T-helper 17 cell (primary cell): ENCODE data around the gene USP25. TPM values are rescaled to one million over a fixed set of nuclear protein-coding genes. Genes with fewer than 3 reads are reported as not detected.

ENCODE experiments used
- ATAC-seq: fragments of 150-1000 bp; cut with Tn5 transposase; 2 replicates; pipeline ENCODE4 v1.10.0; 2021; ENCODE audit warnings: mild to moderate bottlenecking, moderate library complexity
- DNase-seq, 3 donors: peaks; one replicate each; pipeline versions ENCODE4 v3.0.0 to v3.0.0-alpha.2; 2020 to 2021
- H3K9me3 ChIP-seq: one replicate; pipeline ENCODE4 v1.7.0; 2013; ENCODE audit warnings: low read length, mild to moderate bottlenecking; ENCODE audit not compliant: control insufficient read depth, poor library complexity, severe bottlenecking
- H3K27ac Mint-ChIP-seq: one replicate; pipeline ENCODE4 v1.8.0; 2022; ENCODE audit warnings: mild to moderate bottlenecking, moderate library complexity, mixed read lengths
- H3K27me3 Mint-ChIP-seq: one replicate; pipeline ENCODE4 v1.8.0; 2022; ENCODE audit warnings: mixed read lengths
- H3K36me3 Mint-ChIP-seq: one replicate; pipeline ENCODE4 v1.8.0; 2022; ENCODE audit warnings: low read depth, mixed read lengths
- H3K4me1 Mint-ChIP-seq: one replicate; pipeline ENCODE4 v1.8.0; 2022; ENCODE audit warnings: mild to moderate bottlenecking, mixed read lengths
- H3K4me3 Mint-ChIP-seq: one replicate; pipeline ENCODE4 v1.8.0; 2022; ENCODE audit warnings: mild to moderate bottlenecking, moderate library complexity, mixed read lengths
- total RNA-seq, 4 donors: library from RNA in 2 of 4; stranded (reverse) in 2 of 4; gene quantifications; one replicate each; pipeline ENCODE4 v1.2.3 and lab custom pipeline; 2022 to 2026

USP25 gene, protein sequence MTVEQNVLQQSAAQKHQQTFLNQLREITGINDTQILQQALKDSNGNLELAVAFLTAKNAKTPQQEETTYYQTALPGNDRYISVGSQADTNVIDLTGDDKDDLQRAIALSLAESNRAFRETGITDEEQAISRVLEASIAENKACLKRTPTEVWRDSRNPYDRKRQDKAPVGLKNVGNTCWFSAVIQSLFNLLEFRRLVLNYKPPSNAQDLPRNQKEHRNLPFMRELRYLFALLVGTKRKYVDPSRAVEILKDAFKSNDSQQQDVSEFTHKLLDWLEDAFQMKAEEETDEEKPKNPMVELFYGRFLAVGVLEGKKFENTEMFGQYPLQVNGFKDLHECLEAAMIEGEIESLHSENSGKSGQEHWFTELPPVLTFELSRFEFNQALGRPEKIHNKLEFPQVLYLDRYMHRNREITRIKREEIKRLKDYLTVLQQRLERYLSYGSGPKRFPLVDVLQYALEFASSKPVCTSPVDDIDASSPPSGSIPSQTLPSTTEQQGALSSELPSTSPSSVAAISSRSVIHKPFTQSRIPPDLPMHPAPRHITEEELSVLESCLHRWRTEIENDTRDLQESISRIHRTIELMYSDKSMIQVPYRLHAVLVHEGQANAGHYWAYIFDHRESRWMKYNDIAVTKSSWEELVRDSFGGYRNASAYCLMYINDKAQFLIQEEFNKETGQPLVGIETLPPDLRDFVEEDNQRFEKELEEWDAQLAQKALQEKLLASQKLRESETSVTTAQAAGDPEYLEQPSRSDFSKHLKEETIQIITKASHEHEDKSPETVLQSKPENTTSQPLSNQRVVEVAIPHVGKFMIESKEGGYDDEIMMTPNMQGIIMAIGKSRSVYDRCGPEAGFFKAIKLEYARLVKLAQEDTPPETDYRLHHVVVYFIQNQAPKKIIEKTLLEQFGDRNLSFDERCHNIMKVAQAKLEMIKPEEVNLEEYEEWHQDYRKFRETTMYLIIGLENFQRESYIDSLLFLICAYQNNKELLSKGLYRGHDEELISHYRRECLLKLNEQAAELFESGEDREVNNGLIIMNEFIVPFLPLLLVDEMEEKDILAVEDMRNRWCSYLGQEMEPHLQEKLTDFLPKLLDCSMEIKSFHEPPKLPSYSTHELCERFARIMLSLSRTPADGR
- total RNA-seq (10 to 100 TPM; 52.0 to 66.7 TPM), total RNA-seq (lab: John Stamatoyannopoulos, UW) (125 to 189 reads per million in 2 donors)

DNA sequence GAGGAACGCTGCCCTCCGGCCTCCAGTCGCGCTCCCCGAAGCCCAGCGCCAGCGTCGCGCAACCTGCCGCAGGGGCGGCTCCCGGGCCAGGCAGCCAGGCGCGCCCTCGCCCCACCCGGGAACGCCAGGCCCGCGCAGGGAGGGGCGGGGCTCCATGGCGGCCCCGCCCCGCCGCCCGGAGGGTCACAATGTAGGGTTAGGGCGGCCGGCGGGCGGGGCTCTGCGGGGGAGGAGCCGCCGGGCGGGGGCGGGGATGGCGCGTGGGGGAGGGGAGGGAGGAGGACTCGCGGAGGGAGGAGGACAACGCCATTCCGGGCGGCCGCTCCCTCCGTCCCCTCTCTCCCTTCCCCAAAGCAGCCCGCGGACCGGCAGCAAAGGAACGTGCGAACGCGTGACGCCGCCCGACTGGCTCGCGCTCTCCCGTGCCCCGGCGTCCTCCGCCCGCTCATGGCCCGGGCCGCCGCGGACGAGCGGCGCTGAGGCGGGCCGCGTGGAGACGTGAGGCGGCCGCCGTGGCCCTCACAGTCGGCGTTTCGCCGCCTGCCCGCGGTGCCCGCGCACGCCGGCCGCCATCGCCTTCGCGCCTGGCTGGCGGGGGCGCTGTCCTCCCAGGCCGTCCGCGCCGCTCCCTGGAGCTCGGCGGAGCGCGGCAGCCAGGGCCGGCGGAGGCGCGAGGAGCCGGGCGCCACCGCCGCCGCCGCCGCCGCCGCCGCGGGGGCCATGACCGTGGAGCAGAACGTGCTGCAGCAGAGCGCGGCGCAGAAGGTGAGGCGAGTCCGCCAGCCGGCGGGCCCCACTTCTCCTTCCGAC, at the start of gene USP25:
TSS of gene USP25 (plus strand) at position 309 of the 810 bp plus-strand sequence. CDS start at position 721, 412 bp downstream.
- no peaks in the 10 kb centered on the region for H3K9me3 ChIP-seq
- Mint-ChIP-seq H3K4me3 (peak within 1 kb of the TSS; percentile 98), H3K4me1 (peaks cover 21% of the 10 kb centered on the region), H3K27me3 (no peaks in the 10 kb centered on the region), H3K36me3 (no peaks in the 10 kb centered on the region), H3K27ac (peak within 1 kb of the TSS; percentile 90)
- ATAC-seq (peak; percentile 83), DNase-seq (peak; percentile 78 to 92 (median 92))

DNA sequence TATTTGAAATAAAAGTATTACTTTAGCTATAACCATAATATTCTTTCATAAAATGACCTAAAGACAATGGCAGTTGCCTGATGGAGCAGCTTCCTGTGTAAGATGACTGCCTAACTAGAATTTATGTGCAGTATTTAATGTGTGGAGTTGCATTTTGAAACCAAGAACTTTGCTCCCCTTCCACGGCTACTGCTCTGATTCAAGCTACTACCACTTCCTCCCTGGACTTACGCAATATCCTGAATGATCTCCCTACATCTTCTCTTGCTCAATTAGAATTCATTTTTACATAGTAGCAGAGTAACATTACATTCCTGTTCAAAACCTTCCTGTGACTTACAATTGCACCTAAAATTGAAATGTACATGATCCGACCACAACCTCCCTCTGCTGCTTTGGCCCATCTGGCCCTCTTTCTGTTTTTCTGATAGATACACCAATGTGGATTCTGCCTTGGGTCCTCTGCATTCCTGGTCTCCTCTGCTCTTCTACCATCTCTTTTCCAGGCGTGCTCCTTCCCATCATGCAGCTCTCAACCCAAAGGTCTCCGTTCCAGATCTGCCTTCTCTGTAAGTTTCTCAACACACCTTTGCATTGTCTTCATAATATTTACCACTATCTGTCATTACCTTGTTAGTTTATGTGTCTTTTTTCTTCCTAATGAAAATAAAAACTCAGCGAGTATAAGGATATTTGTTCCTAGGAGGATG, 47.4 kb upstream of the USP25 start:
- H3K27me3 Mint-ChIP-seq = peaks cover 9% of the 10 kb centered on the region
- ATAC-seq = peak; percentile 33
- DNase-seq = no peak

DNA sequence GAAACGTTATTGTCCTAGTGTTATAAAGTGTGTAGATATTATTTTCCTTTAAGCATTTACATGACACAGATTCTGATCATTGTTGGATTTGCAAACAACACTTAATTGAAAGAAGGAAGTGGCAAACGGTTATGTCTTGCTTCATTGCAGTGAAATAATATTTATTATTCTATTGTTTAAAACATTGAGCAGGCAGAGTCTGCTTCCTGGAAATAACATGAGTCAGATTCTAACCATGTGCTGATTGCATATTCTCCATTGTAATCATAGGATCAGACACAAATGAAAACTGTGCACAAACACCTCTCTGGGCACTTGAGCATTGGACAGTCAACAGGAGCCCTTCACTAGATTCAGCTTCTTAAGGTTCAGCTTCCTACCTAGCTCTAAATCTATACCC, 46.8 kb upstream of the USP25 start:
- DNase-seq (no peak), ATAC-seq (no peak)
- H3K27ac Mint-ChIP-seq = no peak overlapping the region
- peaks cover 2% of the 10 kb centered on the region for H3K36me3 Mint-ChIP-seq
- peaks cover 5% of the 10 kb centered on the region for H3K4me1 Mint-ChIP-seq
- H3K9me3 ChIP-seq = no peaks in the 10 kb centered on the region
- peaks cover 3% of the 10 kb centered on the region for H3K27me3 Mint-ChIP-seq
- no peak overlapping the region for H3K4me3 Mint-ChIP-seq

More for the DNA sequence above, 47.4 kb upstream of the USP25 start:
- Mint-ChIP-seq H3K4me3 (no peak overlapping the region), H3K36me3 (peaks cover 2% of the 10 kb centered on the region), H3K4me1 (peaks cover 5% of the 10 kb centered on the region), H3K27ac (no peak overlapping the region)
- H3K9me3 ChIP-seq = no peaks in the 10 kb centered on the region

DNA sequence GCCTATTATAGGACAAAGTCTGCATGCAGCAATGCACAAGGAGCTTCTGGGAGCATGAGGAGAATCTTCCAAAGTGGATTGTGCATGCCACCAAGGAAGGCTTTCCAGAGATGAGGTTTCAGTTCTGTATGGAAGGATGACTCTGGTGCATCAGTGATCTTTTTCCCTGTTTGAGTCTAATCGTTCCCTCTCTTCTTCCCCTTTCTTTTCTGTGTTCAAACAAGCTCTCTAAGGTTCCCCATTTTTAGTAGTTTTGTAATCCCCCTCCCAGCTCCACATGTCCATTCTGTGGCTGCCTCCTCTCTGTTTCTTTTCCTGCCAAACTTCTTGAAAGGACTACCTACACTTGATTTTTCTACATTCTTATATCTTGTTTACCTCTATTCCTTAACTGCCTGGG, 43.3 kb upstream of the USP25 start:
- Mint-ChIP-seq H3K4me1 (peaks cover 5% of the 10 kb centered on the region), H3K4me3 (no peak overlapping the region), H3K27me3 (peaks cover 8% of the 10 kb centered on the region), H3K27ac (no peak overlapping the region), H3K36me3 (peaks cover 4% of the 10 kb centered on the region)
- no peaks in the 10 kb centered on the region for H3K9me3 ChIP-seq
- DNase-seq = no peak
- no peak for ATAC-seq

DNA sequence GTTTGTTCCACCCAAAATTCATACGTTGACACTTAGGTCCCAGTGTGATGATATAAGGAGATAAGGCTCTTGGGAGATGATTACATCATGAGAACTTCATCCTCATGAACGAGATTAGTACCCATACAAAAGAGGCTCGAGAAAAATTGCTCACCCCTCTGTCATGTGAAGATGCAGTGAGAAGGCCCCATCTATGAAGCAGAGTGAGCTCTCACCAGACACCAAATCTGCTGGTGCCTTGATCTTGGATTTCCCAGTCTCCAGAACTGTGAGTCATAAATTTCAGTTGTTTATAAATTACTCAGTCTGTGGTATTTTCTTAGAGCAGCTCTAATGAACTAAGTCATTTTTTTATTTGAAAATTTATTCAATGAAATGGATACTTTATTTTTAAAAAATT, 42.6 kb upstream of the USP25 start:
- H3K27me3 Mint-ChIP-seq = peaks cover 8% of the 10 kb centered on the region
- H3K4me3 Mint-ChIP-seq = no peak overlapping the region
- H3K4me1 Mint-ChIP-seq = peaks cover 4% of the 10 kb centered on the region
- DNase-seq = no peak
- H3K27ac Mint-ChIP-seq = no peak overlapping the region
- H3K9me3 ChIP-seq = no peaks in the 10 kb centered on the region
- no peak for ATAC-seq
- peaks cover 4% of the 10 kb centered on the region for H3K36me3 Mint-ChIP-seq

DNA sequence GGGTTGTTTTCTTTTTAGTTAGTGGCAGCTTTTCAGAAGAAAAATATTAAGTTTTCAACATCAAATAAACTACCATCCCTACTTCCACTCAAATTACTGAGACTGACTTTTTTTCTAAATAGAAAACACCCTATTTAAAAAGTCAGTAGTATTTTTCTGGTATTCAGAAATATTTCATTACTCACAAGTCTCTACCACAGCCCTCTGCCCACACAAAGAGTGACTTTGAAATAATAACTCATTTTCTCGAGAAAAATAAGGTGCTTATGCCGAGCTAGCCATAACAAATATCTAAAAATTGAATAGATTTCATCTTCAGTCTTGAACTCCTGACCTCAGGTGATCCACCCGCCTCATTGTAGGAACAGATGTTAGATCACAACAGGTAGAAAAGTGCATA, 41.8 kb upstream of the USP25 start:
- DNase-seq (no peak), ATAC-seq (no peak)
- Mint-ChIP-seq H3K4me3 (no peak overlapping the region), H3K27ac (no peak overlapping the region), H3K36me3 (peaks cover 4% of the 10 kb centered on the region), H3K4me1 (no peaks in the 10 kb centered on the region), H3K27me3 (peaks cover 8% of the 10 kb centered on the region)
- H3K9me3 ChIP-seq = no peaks in the 10 kb centered on the region

DNA sequence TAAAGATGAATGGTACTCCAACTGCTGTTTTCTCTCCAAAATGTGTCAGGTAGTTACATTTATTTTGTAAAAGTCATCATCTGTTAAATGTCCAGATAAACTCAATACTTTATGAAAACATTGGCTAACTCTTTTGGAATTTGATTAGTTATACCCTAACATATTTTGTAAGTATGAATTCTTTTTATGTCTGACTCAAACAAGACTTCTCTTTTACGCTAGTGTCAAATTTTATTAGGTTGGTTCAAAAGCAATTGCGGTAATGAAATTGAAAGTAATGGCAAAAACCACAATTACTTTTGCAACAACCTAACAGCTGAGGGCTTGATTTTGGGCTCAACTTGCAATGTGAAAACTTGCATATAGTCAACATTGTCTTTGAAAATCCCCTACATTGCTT, 41.0 kb upstream of the USP25 start:
- no peak for DNase-seq
- H3K27ac Mint-ChIP-seq = no peak overlapping the region
- no peak overlapping the region for H3K4me3 Mint-ChIP-seq
- no peak for ATAC-seq
- H3K27me3 Mint-ChIP-seq = peaks cover 8% of the 10 kb centered on the region
- H3K4me1 Mint-ChIP-seq = no peaks in the 10 kb centered on the region
- no peaks in the 10 kb centered on the region for H3K9me3 ChIP-seq
- H3K36me3 Mint-ChIP-seq = peaks cover 4% of the 10 kb centered on the region

DNA sequence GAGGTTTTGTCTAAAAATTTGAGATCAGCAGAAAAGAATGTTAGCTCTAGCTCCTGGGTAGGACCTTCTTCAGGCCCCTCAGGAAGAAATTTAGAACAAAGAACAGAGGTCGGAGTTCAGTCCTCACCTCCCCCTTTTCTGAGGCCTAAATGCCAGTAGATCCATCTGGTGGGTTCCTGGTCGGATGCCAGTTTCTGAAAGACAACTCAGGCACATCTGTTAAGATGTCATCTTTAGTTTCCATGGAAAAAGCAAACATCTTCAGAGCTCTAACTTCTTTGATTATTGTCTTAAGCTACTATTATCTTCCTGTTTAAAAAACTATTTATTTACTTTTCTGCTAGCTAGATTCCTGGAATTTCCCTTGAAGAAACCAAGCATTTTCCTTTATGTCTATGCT, 37.1 kb upstream of the USP25 start:
- no peak for ATAC-seq
- no peak for DNase-seq
- H3K27ac Mint-ChIP-seq = no peak overlapping the region
- peaks cover 2% of the 10 kb centered on the region for H3K36me3 Mint-ChIP-seq
- H3K27me3 Mint-ChIP-seq = peaks cover 19% of the 10 kb centered on the region
- no peaks in the 10 kb centered on the region for H3K4me1 Mint-ChIP-seq
- no peaks in the 10 kb centered on the region for H3K9me3 ChIP-seq
- H3K4me3 Mint-ChIP-seq = no peak overlapping the region

DNA sequence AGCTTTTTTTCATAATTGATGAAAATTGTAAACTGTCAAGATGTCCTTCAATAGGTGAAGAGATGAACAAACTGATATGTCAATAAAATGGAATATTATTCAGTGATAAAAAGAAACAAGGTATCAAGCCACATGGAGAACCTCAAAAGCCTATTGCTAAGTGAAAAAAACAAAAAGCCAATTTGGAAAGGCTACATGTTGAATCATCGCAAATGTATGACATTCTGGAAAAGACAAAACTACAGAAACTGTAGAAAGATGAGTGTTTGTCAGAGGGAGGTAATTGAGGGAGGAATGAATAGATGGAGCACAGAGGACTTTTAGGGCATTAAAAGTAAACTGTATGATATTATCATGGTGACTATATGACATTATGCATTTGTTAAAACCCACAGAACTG, 34.5 kb upstream of the USP25 start:
- no peak overlapping the region for H3K27ac Mint-ChIP-seq
- peaks cover 14% of the 10 kb centered on the region for H3K27me3 Mint-ChIP-seq
- no peaks in the 10 kb centered on the region for H3K36me3 Mint-ChIP-seq

DNA sequence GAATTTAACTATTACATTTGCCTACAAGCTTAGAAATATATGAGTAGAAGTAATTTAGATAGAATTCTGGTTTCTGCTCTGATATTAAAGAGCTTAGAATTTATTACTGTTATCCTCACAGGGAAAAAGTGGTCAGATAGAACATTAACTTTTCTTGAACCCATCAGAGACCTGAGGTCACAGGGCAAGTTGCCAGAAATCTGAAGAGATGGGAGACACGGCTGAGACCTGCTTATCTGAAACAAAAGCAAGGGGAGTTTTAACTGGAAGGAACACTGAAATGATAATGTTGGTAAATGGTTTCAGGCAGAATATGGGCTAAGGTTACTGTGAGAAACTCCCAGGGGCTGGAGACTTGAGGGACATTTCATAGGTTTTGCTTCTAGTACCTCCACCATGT, 28.0 kb upstream of the USP25 start:
- ATAC-seq = no peak
- DNase-seq = no peak
- no peaks in the 10 kb centered on the region for H3K9me3 ChIP-seq
- Mint-ChIP-seq H3K4me1 (no peaks in the 10 kb centered on the region), H3K4me3 (no peak overlapping the region), H3K36me3 (no peaks in the 10 kb centered on the region), H3K27ac (no peak overlapping the region), H3K27me3 (no peaks in the 10 kb centered on the region)

More for the DNA sequence above, 34.5 kb upstream of the USP25 start:
- H3K4me1 Mint-ChIP-seq = no peaks in the 10 kb centered on the region
- DNase-seq = no peak
- no peak for ATAC-seq
- H3K9me3 ChIP-seq = no peaks in the 10 kb centered on the region
- H3K4me3 Mint-ChIP-seq = no peak overlapping the region

DNA sequence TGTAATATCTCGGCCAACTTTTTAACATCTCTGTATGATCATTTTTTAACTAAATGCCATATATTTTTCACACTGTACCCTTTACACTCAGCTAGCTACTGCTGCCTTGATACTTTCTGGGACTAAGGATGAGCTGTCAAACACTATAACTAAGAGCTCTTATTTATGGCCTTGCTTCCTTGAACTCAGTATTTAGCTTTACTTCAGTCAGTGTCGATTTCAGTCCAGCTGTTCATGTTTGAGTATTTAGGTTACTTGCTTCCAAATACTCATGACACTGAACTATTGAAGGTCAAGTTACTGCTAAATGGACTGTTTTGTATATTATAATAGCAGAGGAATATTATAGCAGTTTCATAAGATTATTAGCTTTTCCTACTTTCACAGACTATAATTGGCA, 25.9 kb upstream of the USP25 start:
- DNase-seq (no peak), ATAC-seq (no peak)
- Mint-ChIP-seq H3K27ac (no peak overlapping the region), H3K36me3 (no peaks in the 10 kb centered on the region), H3K4me3 (no peak overlapping the region), H3K4me1 (no peaks in the 10 kb centered on the region), H3K27me3 (no peaks in the 10 kb centered on the region)
- no peaks in the 10 kb centered on the region for H3K9me3 ChIP-seq

DNA sequence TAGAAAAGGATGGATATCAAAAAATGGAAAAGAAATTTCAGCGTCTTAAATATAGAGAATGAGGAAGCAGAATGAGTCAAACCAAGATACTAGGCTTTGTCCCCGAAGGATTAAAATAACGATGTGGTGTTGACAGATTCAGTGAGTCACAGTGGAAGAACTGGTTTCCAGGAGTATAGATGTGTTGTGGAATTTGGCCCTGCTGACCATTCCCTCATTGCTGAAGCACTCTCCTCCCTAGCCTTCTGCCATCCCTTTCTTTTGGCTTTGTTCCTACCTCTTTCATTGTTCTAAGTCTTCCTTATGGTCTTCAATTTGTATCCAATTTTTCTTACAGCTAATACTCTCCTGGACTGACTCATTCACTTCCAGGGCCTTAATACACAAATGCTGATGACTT, 23.1 kb upstream of the USP25 start:
- peaks cover 15% of the 10 kb centered on the region for H3K27me3 Mint-ChIP-seq
- H3K36me3 Mint-ChIP-seq = peaks cover 4% of the 10 kb centered on the region
- ATAC-seq (no peak), DNase-seq (no peak)
- no peak overlapping the region for H3K27ac Mint-ChIP-seq
- no peaks in the 10 kb centered on the region for H3K4me1 Mint-ChIP-seq
- H3K9me3 ChIP-seq = no peaks in the 10 kb centered on the region
- no peak overlapping the region for H3K4me3 Mint-ChIP-seq
